GM18867 (cell line): ENCODE measurements around the gene TYSND1.
"Not testable (repeated sequence)": the region's sequence is repeated elsewhere in the genome, so short reads cannot be mapped to it uniquely, and the experiment has no call there.

Experiments
- ATAC-seq: cut with Tn5 transposase; IDR thresholded peaks from one replicate; pipeline ENCODE4 v1.9.1; 2021; ENCODE audit warnings: mild to moderate bottlenecking, moderate library complexity; ENCODE audit not compliant: unreplicated experiment

The TYSND1 gene

GRCh38 chr10:70146489-70147258 is at the start of gene TYSND1:
Gene TYSND1, minus strand, starts transcription at chr10:70146700. Its CDS starts 114 bp downstream, at chr10:70146586.
- ATAC-seq: peak; percentile 81

- no peak for ATAC-seq
Measured at GRCh38 chr10:70193391-70193844, 46.9 kb upstream of the TYSND1 start.

GRCh38 chr10:70192326-70192968 is 45.9 kb upstream of the TYSND1 start:
- no peak for ATAC-seq

GRCh38 chr10:70191972-70192305 is 45.4 kb upstream of the TYSND1 start:
- no peak for ATAC-seq

GRCh38 chr10:70191161-70191971 is 44.9 kb upstream of the TYSND1 start:
- no peak for ATAC-seq

GRCh38 chr10:70190581-70190980 is 44.1 kb upstream of the TYSND1 start:
- ATAC-seq: no peak

GRCh38 chr10:70190102-70190501 is 43.6 kb upstream of the TYSND1 start:
- ATAC-seq: no peak

- ATAC-seq: no peak
Measured at GRCh38 chr10:70188768-70189167, 42.3 kb upstream of the TYSND1 start.

GRCh38 chr10:70186571-70186970 is 40.1 kb upstream of the TYSND1 start:
- ATAC-seq: no peak

GRCh38 chr10:70186090-70186489 is 39.6 kb upstream of the TYSND1 start:
- no peak for ATAC-seq

GRCh38 chr10:70183304-70183703 is 36.8 kb upstream of the TYSND1 start:
- no peak for ATAC-seq

GRCh38 chr10:70179209-70179608 is 32.7 kb upstream of the TYSND1 start:
- ATAC-seq: not testable (repeated sequence)

- ATAC-seq: no peak
Measured at GRCh38 chr10:70178139-70178725, 31.7 kb upstream of the TYSND1 start.

- ATAC-seq: no peak
Measured at GRCh38 chr10:70176441-70176840, 29.9 kb upstream of the TYSND1 start.

GRCh38 chr10:70175516-70175915 is 29.0 kb upstream of the TYSND1 start:
- ATAC-seq: no peak

GRCh38 chr10:70174058-70174741 is 27.7 kb upstream of the TYSND1 start:
- no peak for ATAC-seq

GRCh38 chr10:70169649-70170364 is 23.3 kb upstream of the TYSND1 start:
- ATAC-seq: peak; percentile 9

- ATAC-seq: no peak
Measured at GRCh38 chr10:70169011-70169410, 22.5 kb upstream of the TYSND1 start.

- no peak for ATAC-seq
Measured at GRCh38 chr10:70167246-70167645, 20.7 kb upstream of the TYSND1 start.

GRCh38 chr10:70166394-70166793 is 19.9 kb upstream of the TYSND1 start:
- ATAC-seq: no peak
